Panc1 (cell line): ENCODE measurements around the gene ATP6V1D. TPM values are rescaled to one million over a fixed set of nuclear protein-coding genes. Genes with fewer than 3 reads are reported as not detected.

Experiments
- ATAC-seq: fragments of 200-7000 bp; cut with Tn5 transposase; 2 replicates; pipeline ENCODE4 v1.9.1; 2020; ENCODE audit warnings: mild to moderate bottlenecking, moderate library complexity
- BruUV-seq: library from RNA; stranded (reverse); fragments of 400-500 nt; replicated peaks from 2 replicates; lab custom pipeline; 2021; lab: Mats Ljungman, UMichigan
- CTCF ChIA-PET: fragments of 300-600 bp; sonication (Branson Sonifier 250); formaldehyde crosslinking; loops from one replicate; lab custom pipeline; 2022; ENCODE audit warnings: antibody characterized with exemption; lab: Charles Lee
- POLR2A ChIA-PET: fragments of 300-600 bp; sonication (Branson Sonifier 250); formaldehyde crosslinking; loops from one replicate; lab custom pipeline; 2022; ENCODE audit warnings: antibody characterized with exemption; lab: Charles Lee
- DNase-seq: peaks from one replicate; pipeline ENCODE4 v3.0.0-alpha.2; 2010; ENCODE audit warnings: low read depth, low spot score
- H3K27ac ChIP-seq: 2 replicates; pipeline ENCODE4 v1.5.1; 2011; ENCODE audit warnings: mild to moderate bottlenecking, low read length, inconsistent platforms
- H3K27me3 ChIP-seq: fragments of 200-500 bp; sonication (Bioruptor generic); 2 replicates; pipeline ENCODE4 v1.6.0; 2014; ENCODE audit warnings: low read length, inconsistent platforms; ENCODE audit not compliant: control insufficient read depth, insufficient read depth
- H3K36me3 ChIP-seq: fragments of 200-500 bp; sonication (Bioruptor generic); 2 replicates; pipeline ENCODE4 v1.5.1; 2014; ENCODE audit warnings: inconsistent platforms, mild to moderate bottlenecking, low read length, moderate library complexity; ENCODE audit not compliant: control insufficient read depth, insufficient read depth
- H3K4me1 ChIP-seq: 2 replicates; pipeline ENCODE4 v1.5.1; 2011; ENCODE audit warnings: inconsistent platforms, mild to moderate bottlenecking, low read length, moderate library complexity; ENCODE audit not compliant: control insufficient read depth, insufficient read depth
- H3K4me3 ChIP-seq, 2 experiments: 2 replicates each; pipeline ENCODE4 v1.5.1; 2011 to 2012; ENCODE audit warnings: low read depth in 2 of 2, low read length in 2 of 2, mild to moderate bottlenecking in 2 of 2, inconsistent platforms in 1 of 2, moderate library complexity in 1 of 2
- H3K9me3 ChIP-seq: fragments of 200-500 bp; sonication (Bioruptor generic); 2 replicates; pipeline ENCODE4 v1.5.1; 2014; ENCODE audit warnings: low read depth, mild to moderate bottlenecking, inconsistent platforms, low read length, moderate library complexity; ENCODE audit not compliant: control insufficient read depth, insufficient read depth
- POLR2AphosphoS5 ChIP-seq: IDR thresholded peaks from 2 replicates; pipeline ENCODE4 v1.6.1; 2012; ENCODE audit warnings: mild to moderate bottlenecking, low read depth, low read length, moderate library complexity
- SIN3A ChIP-seq: IDR thresholded peaks from 2 replicates; pipeline ENCODE4 v1.6.1; 2012; ENCODE audit warnings: low read depth, mild to moderate bottlenecking, low read length, moderate library complexity, borderline replicate concordance; ENCODE audit not compliant: insufficient read depth
- TCF7L2 ChIP-seq: IDR thresholded peaks from 2 replicates; pipeline ENCODE4 v1.6.1; 2011; ENCODE audit warnings: mild to moderate bottlenecking, low read depth, low read length, inconsistent platforms
- in situ Hi-C: cut with HindIII; loops from 2 replicates; pipeline ENCODE4 v1.10.0; 2016; ENCODE audit warnings: low sequenced_read_pairs, low pct_unique_long_range_greater_than_20kb
- intact Hi-C: fragments of 100-400 bp; cut with micrococcal nuclease; formaldehyde crosslinking; loops from one replicate; pipeline ENCODE4 v1.10.0; 2022; ENCODE audit not compliant: unreplicated experiment
- total RNA-seq: library from RNA; stranded (reverse); gene quantifications from one replicate; pipeline ENCODE4 v1.2.1, GENCODE V29; 2021; ENCODE audit not compliant: unreplicated experiment
- TF ChIP-seq, protein P1 (sequence below), 2 experiments: IDR thresholded peaks; 2 replicates each; pipeline ENCODE4 v1.6.1; 2011 to 2012; ENCODE audit warnings: low read depth in 2 of 2, control low read depth in 1 of 2, low read length in 1 of 2, mild to moderate bottlenecking in 1 of 2, moderate library complexity in 1 of 2; ENCODE audit not compliant: insufficient read depth in 1 of 2
- TF ChIP-seq, protein P2 (sequence below): fragments of 450-650 bp; IDR thresholded peaks from 2 replicates; pipeline ENCODE4 v1.5.1; 2017; ENCODE audit warnings: mild to moderate bottlenecking

ATP6V1D gene
- total RNA-seq, 1 experiment from 2014 or later: 68.6 TPM

DNA sequence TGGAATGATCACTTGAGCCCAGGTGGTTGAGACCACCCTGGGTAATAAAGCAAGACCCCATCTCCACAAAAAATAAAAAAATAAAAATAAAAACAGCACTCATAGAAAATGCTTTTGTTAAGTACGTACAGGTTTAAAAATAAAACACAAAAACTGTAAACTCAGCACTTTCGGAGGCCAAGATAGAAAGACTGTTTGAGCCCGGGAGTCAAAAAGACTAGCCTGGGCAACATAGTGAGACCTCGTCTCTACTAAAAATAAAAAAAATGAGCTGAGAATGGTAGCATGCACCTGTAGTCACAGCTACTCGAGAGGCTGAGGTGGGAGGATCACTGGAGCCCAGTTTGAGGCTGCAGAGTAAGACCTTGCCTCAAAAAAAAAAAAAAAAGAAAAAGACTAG is 7.5 kb downstream of the ATP6V1D start:
- no TSS peak for BruUV-seq
- CTCF ChIA-PET: interaction anchor here (0.7 kb wide), 1 partner anchor 187 kb away, joined by 3 read pairs; no protein-coding TSS in a partner anchor
- Histone ChIP-seq H3K4me1 (peaks cover 8% of the 10 kb centered on the region), H3K4me3 (no peak overlapping the region), H3K9me3 (no peaks in the 10 kb centered on the region), H3K27me3 (no peaks in the 10 kb centered on the region), H3K27ac (no peak overlapping the region), H3K36me3 (peaks cover 13% of the 10 kb centered on the region)
- POLR2A ChIA-PET: no interaction called here
- TF ChIP-seq TCF7L2 (no peak), POLR2AphosphoS5 (no peak), SIN3A (no peak)
- TF ChIP-seq, protein P1, sequence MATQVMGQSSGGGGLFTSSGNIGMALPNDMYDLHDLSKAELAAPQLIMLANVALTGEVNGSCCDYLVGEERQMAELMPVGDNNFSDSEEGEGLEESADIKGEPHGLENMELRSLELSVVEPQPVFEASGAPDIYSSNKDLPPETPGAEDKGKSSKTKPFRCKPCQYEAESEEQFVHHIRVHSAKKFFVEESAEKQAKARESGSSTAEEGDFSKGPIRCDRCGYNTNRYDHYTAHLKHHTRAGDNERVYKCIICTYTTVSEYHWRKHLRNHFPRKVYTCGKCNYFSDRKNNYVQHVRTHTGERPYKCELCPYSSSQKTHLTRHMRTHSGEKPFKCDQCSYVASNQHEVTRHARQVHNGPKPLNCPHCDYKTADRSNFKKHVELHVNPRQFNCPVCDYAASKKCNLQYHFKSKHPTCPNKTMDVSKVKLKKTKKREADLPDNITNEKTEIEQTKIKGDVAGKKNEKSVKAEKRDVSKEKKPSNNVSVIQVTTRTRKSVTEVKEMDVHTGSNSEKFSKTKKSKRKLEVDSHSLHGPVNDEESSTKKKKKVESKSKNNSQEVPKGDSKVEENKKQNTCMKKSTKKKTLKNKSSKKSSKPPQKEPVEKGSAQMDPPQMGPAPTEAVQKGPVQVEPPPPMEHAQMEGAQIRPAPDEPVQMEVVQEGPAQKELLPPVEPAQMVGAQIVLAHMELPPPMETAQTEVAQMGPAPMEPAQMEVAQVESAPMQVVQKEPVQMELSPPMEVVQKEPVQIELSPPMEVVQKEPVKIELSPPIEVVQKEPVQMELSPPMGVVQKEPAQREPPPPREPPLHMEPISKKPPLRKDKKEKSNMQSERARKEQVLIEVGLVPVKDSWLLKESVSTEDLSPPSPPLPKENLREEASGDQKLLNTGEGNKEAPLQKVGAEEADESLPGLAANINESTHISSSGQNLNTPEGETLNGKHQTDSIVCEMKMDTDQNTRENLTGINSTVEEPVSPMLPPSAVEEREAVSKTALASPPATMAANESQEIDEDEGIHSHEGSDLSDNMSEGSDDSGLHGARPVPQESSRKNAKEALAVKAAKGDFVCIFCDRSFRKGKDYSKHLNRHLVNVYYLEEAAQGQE (IDR thresholded peaks at IDR 0.05; ENCODE audit: insufficient read depth in 1 of 2, low read depth in 2 of 2, low read length in 1 of 2): no peak
- TF ChIP-seq, protein P2, sequence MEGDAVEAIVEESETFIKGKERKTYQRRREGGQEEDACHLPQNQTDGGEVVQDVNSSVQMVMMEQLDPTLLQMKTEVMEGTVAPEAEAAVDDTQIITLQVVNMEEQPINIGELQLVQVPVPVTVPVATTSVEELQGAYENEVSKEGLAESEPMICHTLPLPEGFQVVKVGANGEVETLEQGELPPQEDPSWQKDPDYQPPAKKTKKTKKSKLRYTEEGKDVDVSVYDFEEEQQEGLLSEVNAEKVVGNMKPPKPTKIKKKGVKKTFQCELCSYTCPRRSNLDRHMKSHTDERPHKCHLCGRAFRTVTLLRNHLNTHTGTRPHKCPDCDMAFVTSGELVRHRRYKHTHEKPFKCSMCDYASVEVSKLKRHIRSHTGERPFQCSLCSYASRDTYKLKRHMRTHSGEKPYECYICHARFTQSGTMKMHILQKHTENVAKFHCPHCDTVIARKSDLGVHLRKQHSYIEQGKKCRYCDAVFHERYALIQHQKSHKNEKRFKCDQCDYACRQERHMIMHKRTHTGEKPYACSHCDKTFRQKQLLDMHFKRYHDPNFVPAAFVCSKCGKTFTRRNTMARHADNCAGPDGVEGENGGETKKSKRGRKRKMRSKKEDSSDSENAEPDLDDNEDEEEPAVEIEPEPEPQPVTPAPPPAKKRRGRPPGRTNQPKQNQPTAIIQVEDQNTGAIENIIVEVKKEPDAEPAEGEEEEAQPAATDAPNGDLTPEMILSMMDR: no peak
- ATAC-seq (no peak), DNase-seq (no peak)
- in situ Hi-C loops (no loop called here), intact Hi-C loops (no loop called here)

DNA sequence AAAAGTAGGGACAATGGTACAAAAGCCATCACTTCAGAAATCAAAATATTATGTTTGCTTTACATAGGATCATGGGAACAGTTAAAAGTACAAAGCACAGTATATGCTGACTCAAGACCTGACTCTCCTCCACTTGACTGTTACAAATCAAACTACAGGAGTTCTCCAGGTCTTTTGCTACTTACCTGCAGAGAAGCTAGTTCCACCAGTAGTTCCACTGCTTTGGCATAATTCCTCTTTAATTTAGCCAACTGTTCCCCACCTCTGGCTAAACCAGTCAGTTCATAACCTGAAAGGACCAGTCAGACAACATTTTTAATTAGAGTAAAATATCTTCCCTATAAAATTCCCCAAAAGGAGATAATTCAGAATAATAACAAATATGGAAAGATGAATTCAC is 14.0 kb downstream of the ATP6V1D start:
- in situ Hi-C loops (no loop called here), intact Hi-C loops (no loop called here)
- no TSS peak for BruUV-seq
- DNase-seq (no peak), ATAC-seq (no peak)
- Histone ChIP-seq H3K4me3 (no peak overlapping the region), H3K27ac (no peak overlapping the region), H3K36me3 (peaks cover 19% of the 10 kb centered on the region), H3K9me3 (no peaks in the 10 kb centered on the region), H3K4me1 (no peaks in the 10 kb centered on the region), H3K27me3 (no peaks in the 10 kb centered on the region)
- ChIA-PET CTCF (no interaction called here), POLR2A (no interaction called here)
- TF ChIP-seq TCF7L2: no peak
- TF ChIP-seq POLR2AphosphoS5: no peak
- no peak for TF ChIP-seq SIN3A
- TF ChIP-seq, protein P2: no peak
- TF ChIP-seq, protein P1 (IDR thresholded peaks at IDR 0.05; ENCODE audit: insufficient read depth in 1 of 2, low read depth in 2 of 2, low read length in 1 of 2): no peak
